ENCODE data around the gene ATP13A4. TPM values are rescaled to one million over a fixed set of nuclear protein-coding genes. Genes with fewer than 3 reads are reported as not detected.
A peak's percentile ranks its signal among the peaks of the same experiment; 100 is the strongest.

The ATP13A4 gene
- total RNA-seq, 1 experiment from 2014 or later, result 0.22 TPM

DNA sequence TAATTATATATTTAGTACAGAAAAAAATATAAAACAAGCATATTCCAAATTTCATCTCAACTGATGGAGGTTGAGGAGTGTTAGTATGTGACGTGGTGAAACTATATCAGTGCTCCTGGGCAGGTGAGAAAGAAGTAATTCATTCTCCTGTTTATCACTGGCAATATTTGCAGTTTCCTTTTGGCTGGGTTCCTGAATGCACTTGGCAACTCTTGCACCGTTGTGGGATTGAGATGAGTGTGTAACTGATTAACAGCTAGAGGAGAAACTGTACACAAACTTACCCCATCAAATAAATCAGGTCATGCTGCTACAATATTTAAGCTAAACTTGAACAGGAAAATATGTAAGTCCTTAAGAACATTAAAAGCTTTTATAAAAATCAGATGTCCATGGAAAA is 2.1 kb upstream of the ATP13A4 start:
- no peaks in the 10 kb centered on the region for H3K79me2 ChIP-seq (ENCODE audit: low read depth)
- H4K20me1 ChIP-seq (ENCODE audit: insufficient read depth), result no peaks in the 10 kb centered on the region
- POLR2A ChIA-PET (ENCODE audit: unreplicated experiment), result no interaction called here
- DNase-seq, result no peak
- CTCF ChIA-PET, result no interaction called here
- no peaks in the 10 kb centered on the region for H3K27me3 ChIP-seq (ENCODE audit: insufficient read depth, low read depth)
- no peaks in the 10 kb centered on the region for H3K9me2 ChIP-seq (ENCODE audit: insufficient read depth)
- no peaks in the 10 kb centered on the region for H3K9me3 ChIP-seq (ENCODE audit: insufficient read depth, low read depth)
- BruUV-seq (replicated peaks), result no TSS peak
- H3K4me1 ChIP-seq (replicated peaks; ENCODE audit: insufficient read depth), result peaks cover 9% of the 10 kb centered on the region; the same call in 1 of the 2 replicates
- no peak overlapping the region for H3K4me3 ChIP-seq
- H3K36me3 ChIP-seq (ENCODE audit: low read depth), result no peaks in the 10 kb centered on the region
- H3K4me2 ChIP-seq, result no peak overlapping the region
- no peak overlapping the region for H3K27ac ChIP-seq
- no peak overlapping the region for H2AFZ ChIP-seq
- no peaks in the 10 kb centered on the region for H3F3A ChIP-seq (ENCODE audit: insufficient read depth, low read depth)
- TF ChIP-seq, protein P1, sequence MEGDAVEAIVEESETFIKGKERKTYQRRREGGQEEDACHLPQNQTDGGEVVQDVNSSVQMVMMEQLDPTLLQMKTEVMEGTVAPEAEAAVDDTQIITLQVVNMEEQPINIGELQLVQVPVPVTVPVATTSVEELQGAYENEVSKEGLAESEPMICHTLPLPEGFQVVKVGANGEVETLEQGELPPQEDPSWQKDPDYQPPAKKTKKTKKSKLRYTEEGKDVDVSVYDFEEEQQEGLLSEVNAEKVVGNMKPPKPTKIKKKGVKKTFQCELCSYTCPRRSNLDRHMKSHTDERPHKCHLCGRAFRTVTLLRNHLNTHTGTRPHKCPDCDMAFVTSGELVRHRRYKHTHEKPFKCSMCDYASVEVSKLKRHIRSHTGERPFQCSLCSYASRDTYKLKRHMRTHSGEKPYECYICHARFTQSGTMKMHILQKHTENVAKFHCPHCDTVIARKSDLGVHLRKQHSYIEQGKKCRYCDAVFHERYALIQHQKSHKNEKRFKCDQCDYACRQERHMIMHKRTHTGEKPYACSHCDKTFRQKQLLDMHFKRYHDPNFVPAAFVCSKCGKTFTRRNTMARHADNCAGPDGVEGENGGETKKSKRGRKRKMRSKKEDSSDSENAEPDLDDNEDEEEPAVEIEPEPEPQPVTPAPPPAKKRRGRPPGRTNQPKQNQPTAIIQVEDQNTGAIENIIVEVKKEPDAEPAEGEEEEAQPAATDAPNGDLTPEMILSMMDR (conservative IDR thresholded peaks at IDR 0.05), result no peak
- TF ChIP-seq EZH2 (IDR thresholded peaks at IDR 0.05; ENCODE audit: low read depth), result no peak
- intact Hi-C loops (cut with micrococcal nuclease; ENCODE audit: unreplicated experiment), result no loop called here

DNA sequence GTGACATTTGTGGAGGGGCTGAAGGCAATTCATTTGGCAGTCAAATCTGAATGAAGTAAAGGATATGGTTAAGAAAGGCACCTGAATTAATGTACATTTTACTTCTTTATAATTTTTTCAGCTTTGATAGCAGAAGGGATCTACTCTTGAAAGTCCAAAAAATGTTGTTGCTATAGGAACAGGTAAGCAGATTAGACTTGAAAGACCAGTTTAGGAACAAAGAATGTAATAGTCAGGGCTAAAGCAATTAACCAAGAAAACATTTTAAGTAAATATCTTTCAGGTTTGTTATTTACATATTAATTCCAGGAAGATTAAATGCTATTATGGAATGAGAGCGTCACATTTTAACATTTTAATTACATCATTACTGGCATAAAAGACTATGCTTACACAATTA is 1.1 kb downstream of the ATP13A4 start:
- peaks cover 9% of the 10 kb centered on the region; the same call in 1 of the 2 replicates for H3K4me1 ChIP-seq (replicated peaks; ENCODE audit: insufficient read depth)
- DNase-seq, result peak in 1 of 2 experiments; percentile 68
- H3K27me3 ChIP-seq (ENCODE audit: insufficient read depth, low read depth), result no peaks in the 10 kb centered on the region
- no peaks in the 10 kb centered on the region for H3K9me2 ChIP-seq (ENCODE audit: insufficient read depth)
- no TSS peak for BruUV-seq (replicated peaks)
- H3K9me3 ChIP-seq (ENCODE audit: insufficient read depth, low read depth), result no peaks in the 10 kb centered on the region
- H3F3A ChIP-seq (ENCODE audit: insufficient read depth, low read depth), result no peaks in the 10 kb centered on the region
- H3K27ac ChIP-seq, result no peak overlapping the region
- no peak overlapping the region for H3K4me3 ChIP-seq
- TF ChIP-seq EZH2 (IDR thresholded peaks at IDR 0.05; ENCODE audit: low read depth), result no peak
- TF ChIP-seq, protein P1 (conservative IDR thresholded peaks at IDR 0.05), result no peak
- no peaks in the 10 kb centered on the region for H4K20me1 ChIP-seq (ENCODE audit: insufficient read depth)
- no peak overlapping the region for H3K4me2 ChIP-seq
- no peak overlapping the region for H2AFZ ChIP-seq
- POLR2A ChIA-PET (ENCODE audit: unreplicated experiment), result no interaction called here
- no peaks in the 10 kb centered on the region for H3K79me2 ChIP-seq (ENCODE audit: low read depth)
- no peaks in the 10 kb centered on the region for H3K36me3 ChIP-seq (ENCODE audit: low read depth)
- intact Hi-C loops (cut with micrococcal nuclease; ENCODE audit: unreplicated experiment), result no loop called here
- CTCF ChIA-PET, result no interaction called here

DNA sequence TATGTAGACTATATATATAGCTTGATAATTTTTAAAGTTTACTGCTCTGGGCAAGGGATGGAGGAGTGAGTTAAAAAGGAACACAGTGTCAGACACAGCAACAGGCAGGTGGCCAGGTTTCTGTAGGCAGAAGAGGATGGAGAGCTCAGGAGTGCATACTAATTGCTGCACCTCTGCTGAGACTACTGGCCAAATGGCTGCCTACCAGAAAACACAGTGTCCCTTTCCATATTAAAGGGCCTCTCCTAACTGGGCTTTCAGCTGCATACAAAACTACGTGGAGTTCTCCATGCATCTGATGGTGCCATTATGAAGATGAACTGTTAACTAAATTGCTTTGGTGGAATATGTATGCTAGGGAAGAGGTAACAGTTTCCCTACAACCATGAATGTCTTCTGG is 1.8 kb downstream of the ATP13A4 start:
- BruUV-seq (replicated peaks), result no TSS peak
- Histone ChIP-seq H3K9me2 (ENCODE audit: insufficient read depth) (no peaks in the 10 kb centered on the region), H3K4me2 (no peak overlapping the region), H4K20me1 (ENCODE audit: insufficient read depth) (no peaks in the 10 kb centered on the region), H3K79me2 (ENCODE audit: low read depth) (no peaks in the 10 kb centered on the region), H3K4me1 (replicated peaks; ENCODE audit: insufficient read depth) (peaks cover 9% of the 10 kb centered on the region; the same call in 1 of the 2 replicates), H2AFZ (no peak overlapping the region), H3F3A (ENCODE audit: insufficient read depth, low read depth) (no peaks in the 10 kb centered on the region), H3K27me3 (ENCODE audit: insufficient read depth, low read depth) (no peaks in the 10 kb centered on the region), H3K36me3 (ENCODE audit: low read depth) (no peaks in the 10 kb centered on the region), H3K27ac (no peak overlapping the region), H3K4me3 (no peak overlapping the region), H3K9me3 (ENCODE audit: insufficient read depth, low read depth) (no peaks in the 10 kb centered on the region)
- DNase-seq, result no peak
- TF ChIP-seq EZH2 (IDR thresholded peaks at IDR 0.05; ENCODE audit: low read depth), result no peak
- TF ChIP-seq, protein P1 (conservative IDR thresholded peaks at IDR 0.05), result no peak
- POLR2A ChIA-PET (ENCODE audit: unreplicated experiment), result no interaction called here
- intact Hi-C loops (cut with micrococcal nuclease; ENCODE audit: unreplicated experiment), result no loop called here
- CTCF ChIA-PET, result no interaction called here

Data from PC-9 (cell line).